Measurements from ENCODE around the gene ZNF358. TPM values are rescaled to one million over a fixed set of nuclear protein-coding genes. Genes with fewer than 3 reads are reported as not detected.

ZNF358 gene
- total RNA-seq, 5 donors from 2014 or later (not counting 1 experiment from before 2014, with no cell fraction given): 4.3 to 10.3 (median 8.5) TPM

GRCh38 chr19:7471696-7472615 is 43.9 kb upstream of the ZNF358 start:
- Histone ChIP-seq H3K27ac (ENCODE audit: low read length) (no peak overlapping the region), H3K27me3 (replicated peaks in 1 of 2; ENCODE audit: control insufficient read depth in 2 of 2, extremely low read depth in 1 of 2, insufficient read depth in 2 of 2, low read length in 1 of 2) (no peaks in the 10 kb centered on the region), H3K36me3 (ENCODE audit: control insufficient read depth in 2 of 2, extremely low read depth in 1 of 2, insufficient read depth in 1 of 2, low read length in 1 of 2) (peaks cover 42 to 59% of the 10 kb centered on the region in 2 donors), H3K9me3 (no peaks in the 10 kb centered on the region), H3K4me3 (ENCODE audit: control insufficient read depth in 1 of 2, extremely low read depth in 1 of 2, low read length in 1 of 2) (no peak overlapping the region), H3K4me1 (ENCODE audit: control insufficient read depth in 1 of 2, extremely low read depth in 1 of 2, insufficient read depth in 2 of 2, low read length in 2 of 2) (no peaks in the 10 kb centered on the region)
- CTCF ChIA-PET: interaction anchor here in 1 of 2 donors (0.6 kb wide), 1 partner anchor 88 kb away, joined by 4 read pairs; no protein-coding TSS in a partner anchor
- ATAC-seq (replicated peaks in 1 of 4): no peak
- Mint-ChIP-seq H3K4me1 (peaks cover 0 to 2% (median 0%) of the 10 kb centered on the region in 3 donors), H3K36me3 (peaks cover 10% of the 10 kb centered on the region), H3K9me3 (no peaks in the 10 kb centered on the region), H3K27me3 (no peaks in the 10 kb centered on the region), H3K4me3 (no peak overlapping the region), H3K27ac (peak overlapping the region in 1 of 2 donors; percentile 4)
- no peak for DNase-seq
- POLR2A ChIA-PET: no interaction called here
- WGBS (ENCODE audit: insufficient coverage): 94% methylated on average over 28 of the region's 42 CpGs

- POLR2A ChIA-PET: no interaction called here
- H3K27me3 Mint-ChIP-seq: no peaks in the 10 kb centered on the region
Measured at GRCh38 chr19:7475665-7476064, 40.2 kb upstream of the ZNF358 start.

GRCh38 chr19:7476241-7476640 is 39.7 kb upstream of the ZNF358 start:
- CTCF ChIA-PET: no interaction called here
- DNase-seq: no peak
- Histone ChIP-seq H3K4me1 (ENCODE audit: control insufficient read depth in 1 of 2, extremely low read depth in 1 of 2, insufficient read depth in 2 of 2, low read length in 2 of 2) (no peaks in the 10 kb centered on the region), H3K27ac (ENCODE audit: low read length) (no peak overlapping the region), H3K36me3 (ENCODE audit: control insufficient read depth in 2 of 2, extremely low read depth in 1 of 2, insufficient read depth in 1 of 2, low read length in 1 of 2) (peaks cover 10 to 19% of the 10 kb centered on the region in 2 donors), H3K9me3 (no peaks in the 10 kb centered on the region), H3K4me3 (ENCODE audit: control insufficient read depth in 1 of 2, extremely low read depth in 1 of 2, low read length in 1 of 2) (no peak overlapping the region), H3K27me3 (replicated peaks in 1 of 2; ENCODE audit: control insufficient read depth in 2 of 2, extremely low read depth in 1 of 2, insufficient read depth in 2 of 2, low read length in 1 of 2) (no peaks in the 10 kb centered on the region)
- H3K36me3 Mint-ChIP-seq: peaks cover 6% of the 10 kb centered on the region
- H3K27ac Mint-ChIP-seq: no peak overlapping the region
- POLR2A ChIA-PET: no interaction called here
- no peaks in the 10 kb centered on the region for H3K9me3 Mint-ChIP-seq
- H3K4me3 Mint-ChIP-seq: no peak overlapping the region
- H3K27me3 Mint-ChIP-seq: no peaks in the 10 kb centered on the region
- WGBS (ENCODE audit: insufficient coverage): 96% methylated on average over 7 of the region's 7 CpGs
- peaks cover 0 to 4% (median 2%) of the 10 kb centered on the region in 3 donors for H3K4me1 Mint-ChIP-seq
- ATAC-seq (replicated peaks in 1 of 4): peak in 3 of 4 experiments; percentile 9 to 17 (median 13)

More at GRCh38 chr19:7475665-7476064, 40.2 kb upstream of the ZNF358 start:
- DNase-seq (no peak), ATAC-seq (replicated peaks in 1 of 4) (peak in 1 of 4 experiments; percentile 10)
- H3K4me1 Mint-ChIP-seq: peaks cover 0 to 4% (median 2%) of the 10 kb centered on the region in 3 donors
- Histone ChIP-seq H3K27ac (ENCODE audit: low read length) (no peak overlapping the region), H3K36me3 (ENCODE audit: control insufficient read depth in 2 of 2, extremely low read depth in 1 of 2, insufficient read depth in 1 of 2, low read length in 1 of 2) (peaks cover 15 to 24% of the 10 kb centered on the region in 2 donors), H3K4me3 (ENCODE audit: control insufficient read depth in 1 of 2, extremely low read depth in 1 of 2, low read length in 1 of 2) (no peak overlapping the region), H3K27me3 (replicated peaks in 1 of 2; ENCODE audit: control insufficient read depth in 2 of 2, extremely low read depth in 1 of 2, insufficient read depth in 2 of 2, low read length in 1 of 2) (no peaks in the 10 kb centered on the region), H3K9me3 (no peaks in the 10 kb centered on the region), H3K4me1 (ENCODE audit: control insufficient read depth in 1 of 2, extremely low read depth in 1 of 2, insufficient read depth in 2 of 2, low read length in 2 of 2) (no peaks in the 10 kb centered on the region)
- 86% methylated on average over 5 of the region's 6 CpGs for WGBS (ENCODE audit: insufficient coverage)
- CTCF ChIA-PET: no interaction called here
- H3K9me3 Mint-ChIP-seq: no peaks in the 10 kb centered on the region
- H3K36me3 Mint-ChIP-seq: peaks cover 6% of the 10 kb centered on the region
- no peak overlapping the region for H3K4me3 Mint-ChIP-seq
- H3K27ac Mint-ChIP-seq: peak overlapping the region in 1 of 2 donors; percentile 52

GRCh38 chr19:7476777-7477494 is 39.0 kb upstream of the ZNF358 start:
- H3K36me3 Mint-ChIP-seq: peaks cover 3% of the 10 kb centered on the region
- Histone ChIP-seq H3K9me3 (no peaks in the 10 kb centered on the region), H3K27ac (ENCODE audit: low read length) (no peak overlapping the region), H3K4me3 (ENCODE audit: control insufficient read depth in 1 of 2, extremely low read depth in 1 of 2, low read length in 1 of 2) (no peak overlapping the region), H3K27me3 (replicated peaks in 1 of 2; ENCODE audit: control insufficient read depth in 2 of 2, extremely low read depth in 1 of 2, insufficient read depth in 2 of 2, low read length in 1 of 2) (no peaks in the 10 kb centered on the region), H3K36me3 (ENCODE audit: control insufficient read depth in 2 of 2, extremely low read depth in 1 of 2, insufficient read depth in 1 of 2, low read length in 1 of 2) (peaks cover 7 to 12% of the 10 kb centered on the region in 2 donors), H3K4me1 (ENCODE audit: control insufficient read depth in 1 of 2, extremely low read depth in 1 of 2, insufficient read depth in 2 of 2, low read length in 2 of 2) (no peaks in the 10 kb centered on the region)
- ChIA-PET POLR2A (no interaction called here), CTCF (no interaction called here)
- DNase-seq (no peak), ATAC-seq (replicated peaks in 1 of 4) (peak in 2 of 4 experiments; percentile 13 to 19)
- H3K27me3 Mint-ChIP-seq: no peaks in the 10 kb centered on the region
- H3K9me3 Mint-ChIP-seq: no peaks in the 10 kb centered on the region
- H3K4me3 Mint-ChIP-seq: no peak overlapping the region
- 95% methylated on average over 23 of the region's 35 CpGs for WGBS (ENCODE audit: insufficient coverage)
- H3K4me1 Mint-ChIP-seq: peaks cover 0 to 4% (median 2%) of the 10 kb centered on the region in 3 donors
- no peak overlapping the region for H3K27ac Mint-ChIP-seq

DNA sequence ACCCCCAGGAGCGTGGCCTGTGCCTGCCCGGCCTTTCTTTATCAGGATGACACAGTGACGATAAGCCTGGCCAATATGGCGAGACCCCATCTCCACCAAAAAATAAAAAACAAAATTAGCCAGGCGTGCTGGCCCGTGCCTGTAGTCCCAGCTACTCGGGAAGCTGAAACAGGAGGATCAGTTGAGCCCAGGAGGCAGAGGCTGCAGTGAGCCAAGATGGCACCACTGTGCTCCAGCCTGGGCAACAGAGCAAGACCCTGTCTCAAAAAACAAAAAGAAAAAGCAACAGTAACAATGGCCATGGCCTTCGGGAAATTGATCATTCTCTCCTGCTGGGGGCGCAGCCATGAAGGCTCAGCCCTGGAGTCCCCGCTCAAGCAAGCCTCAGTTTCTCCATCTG is 38.1 kb upstream of the ZNF358 start:
- Histone ChIP-seq H3K4me1 (ENCODE audit: control insufficient read depth in 1 of 2, extremely low read depth in 1 of 2, insufficient read depth in 2 of 2, low read length in 2 of 2) (peaks cover 0 to 2% of the 10 kb centered on the region in 2 experiments), H3K4me3 (ENCODE audit: control insufficient read depth in 1 of 2, extremely low read depth in 1 of 2, low read length in 1 of 2) (no peak overlapping the region), H3K9me3 (no peaks in the 10 kb centered on the region), H3K27me3 (replicated peaks in 1 of 2; ENCODE audit: control insufficient read depth in 2 of 2, extremely low read depth in 1 of 2, insufficient read depth in 2 of 2, low read length in 1 of 2) (peaks cover 0 to 4% of the 10 kb centered on the region in 2 experiments), H3K36me3 (ENCODE audit: control insufficient read depth in 2 of 2, extremely low read depth in 1 of 2, insufficient read depth in 1 of 2, low read length in 1 of 2) (peaks cover 2 to 4% of the 10 kb centered on the region in 2 donors), H3K27ac (ENCODE audit: low read length) (no peak overlapping the region)
- Mint-ChIP-seq H3K27ac (no peak overlapping the region), H3K36me3 (peaks cover 3% of the 10 kb centered on the region), H3K4me1 (peaks cover 0 to 4% (median 2%) of the 10 kb centered on the region in 3 donors), H3K27me3 (no peaks in the 10 kb centered on the region), H3K9me3 (no peaks in the 10 kb centered on the region), H3K4me3 (no peak overlapping the region)
- no peak for DNase-seq
- no peak for ATAC-seq (replicated peaks in 1 of 4)
- ChIA-PET POLR2A (no interaction called here), CTCF (no interaction called here)
- 95% methylated on average over 8 of the region's 10 CpGs for WGBS (ENCODE audit: insufficient coverage)

GRCh38 chr19:7478173-7478842 is 37.6 kb upstream of the ZNF358 start:
- Histone ChIP-seq H3K36me3 (ENCODE audit: control insufficient read depth in 2 of 2, extremely low read depth in 1 of 2, insufficient read depth in 1 of 2, low read length in 1 of 2) (no peaks in the 10 kb centered on the region), H3K27ac (ENCODE audit: low read length) (no peak overlapping the region), H3K4me1 (ENCODE audit: control insufficient read depth in 1 of 2, extremely low read depth in 1 of 2, insufficient read depth in 2 of 2, low read length in 2 of 2) (peaks cover under 1 to 6% of the 10 kb centered on the region in 2 experiments), H3K9me3 (no peaks in the 10 kb centered on the region), H3K4me3 (ENCODE audit: control insufficient read depth in 1 of 2, extremely low read depth in 1 of 2, low read length in 1 of 2) (no peak overlapping the region), H3K27me3 (replicated peaks in 1 of 2; ENCODE audit: control insufficient read depth in 2 of 2, extremely low read depth in 1 of 2, insufficient read depth in 2 of 2, low read length in 1 of 2) (peaks cover 0 to 7% of the 10 kb centered on the region in 2 experiments)
- no peaks in the 10 kb centered on the region for H3K9me3 Mint-ChIP-seq
- H3K27me3 Mint-ChIP-seq: no peaks in the 10 kb centered on the region
- H3K4me1 Mint-ChIP-seq: peaks cover 4 to 6% (median 5%) of the 10 kb centered on the region in 3 donors
- ChIA-PET POLR2A (no interaction called here), CTCF (no interaction called here)
- WGBS (ENCODE audit: insufficient coverage): 88% methylated on average over 19 of the region's 26 CpGs
- ATAC-seq (replicated peaks in 1 of 4) (peak in 3 of 4 experiments; percentile 7 to 12 (median 8)), DNase-seq (no peak)
- H3K36me3 Mint-ChIP-seq: no peaks in the 10 kb centered on the region
- no peak overlapping the region for H3K27ac Mint-ChIP-seq
- H3K4me3 Mint-ChIP-seq: no peak overlapping the region

All from T-cell (primary cell).